Activated T-helper 2 cell treated with anti-CD3 and anti-CD28 coated beads, Interferon-gamma antibody, Interleukin-2, Interleukin-4, amounts not matched to agents 10 μg/mL and 5 μg/mL and 100 μg/mL, durations not matched to agents 14 hours and 24 hours and 36 hours (primary cell): ENCODE measurements around the gene IFT74. TPM values are rescaled to one million over a fixed set of nuclear protein-coding genes. Genes with fewer than 3 reads are reported as not detected.
A peak's percentile ranks its signal among the peaks of the same experiment; 100 is the strongest.

Source experiments
- DNase-seq: peaks from one replicate; pipeline ENCODE4 v3.0.0; 2021; ENCODE audit warnings: low spot score
- H3K27ac Mint-ChIP-seq: one replicate; pipeline ENCODE4 v1.8.0; 2021; ENCODE audit warnings: mixed read lengths
- H3K27me3 Mint-ChIP-seq: one replicate; pipeline ENCODE4 v1.8.0; 2021; ENCODE audit warnings: low read depth, mixed read lengths
- H3K36me3 Mint-ChIP-seq: one replicate; pipeline ENCODE4 v1.8.0; 2021; ENCODE audit warnings: low read depth, mixed read lengths
- H3K4me1 Mint-ChIP-seq: one replicate; pipeline ENCODE4 v1.8.0; 2021; ENCODE audit warnings: low read depth, mixed read lengths
- H3K4me3 Mint-ChIP-seq: one replicate; pipeline ENCODE4 v1.8.0; 2021; ENCODE audit warnings: low read depth, mild to moderate bottlenecking, moderate library complexity, mixed read lengths
- H3K9me3 Mint-ChIP-seq: one replicate; pipeline ENCODE4 v1.8.0; 2021; ENCODE audit warnings: mixed read lengths
- intact Hi-C: fragments of 100-400 bp; cut with micrococcal nuclease; formaldehyde crosslinking; loops from one replicate; pipeline ENCODE4 v1.15.1; 2023
- total RNA-seq: library from RNA; stranded (reverse); gene quantifications from 2 replicates; pipeline ENCODE4 v1.2.3, GENCODE V29; 2022

Gene IFT74
- total RNA-seq, 1 donor from 2014 or later, result 8.3 TPM

DNA sequence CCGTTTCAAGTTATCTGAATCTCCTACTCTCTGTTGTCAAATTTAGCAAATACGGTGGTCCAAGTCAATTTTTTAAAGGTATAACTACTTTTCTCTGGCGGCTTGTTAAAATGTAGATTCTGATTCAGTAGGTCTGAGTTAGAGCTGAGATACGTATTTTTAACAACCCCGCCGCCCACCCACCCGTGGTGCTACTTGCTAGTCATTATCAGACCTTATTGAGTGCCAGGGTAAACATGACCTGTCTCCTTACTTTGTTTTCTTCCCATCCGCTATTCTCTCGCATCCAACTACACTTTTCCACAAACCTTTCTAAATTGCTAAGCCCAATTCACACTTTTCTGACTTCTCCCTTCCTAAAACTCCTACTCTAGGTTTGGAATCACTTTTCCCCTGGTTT lies 8.5 kb upstream of the IFT74 start:
- Mint-ChIP-seq H3K4me3 (peak overlapping the region; percentile 95), H3K4me1 (peaks cover 44% of the 10 kb centered on the region), H3K9me3 (no peaks in the 10 kb centered on the region), H3K36me3 (peaks cover 28% of the 10 kb centered on the region), H3K27ac (peak overlapping the region; percentile 100), H3K27me3 (no peaks in the 10 kb centered on the region)
- DNase-seq, result no peak
- intact Hi-C loops, result loop anchor here (1.0 to 5.0 kb wide), 4 partner anchors 9 to 625 kb away; partner anchors contain the start of genes CAAP1 and IFT74

DNA sequence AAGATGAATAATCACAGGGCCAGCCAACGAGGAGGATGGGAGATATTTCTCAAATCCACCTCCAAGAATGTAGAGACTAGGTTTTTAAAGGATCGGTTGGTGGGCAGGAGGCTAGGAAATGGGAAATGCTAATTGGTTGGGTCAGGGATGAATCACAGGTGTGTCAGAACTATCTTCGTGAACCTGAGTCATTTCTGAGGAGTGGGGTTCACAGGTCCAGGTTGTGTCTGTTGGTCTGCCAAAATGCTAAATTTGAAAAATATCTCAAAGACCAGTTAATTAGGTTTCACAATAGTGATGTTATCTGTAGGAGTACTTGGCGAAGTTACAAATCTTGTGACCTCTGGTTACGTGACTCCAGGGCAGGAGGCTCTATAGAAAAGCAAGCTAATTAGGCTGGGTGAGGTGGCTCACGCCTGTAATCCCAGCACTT lies 6.6 kb upstream of the IFT74 start:
- intact Hi-C loops, result loop anchor here (5.0 kb wide), 1 partner anchor 418 kb away; no protein-coding TSS in a partner anchor
- Mint-ChIP-seq H3K27me3 (no peaks in the 10 kb centered on the region), H3K36me3 (peaks cover 10% of the 10 kb centered on the region), H3K4me1 (peaks cover 36% of the 10 kb centered on the region), H3K4me3 (no peak overlapping the region), H3K9me3 (no peaks in the 10 kb centered on the region), H3K27ac (peak overlapping the region; percentile 7)
- no peak for DNase-seq

DNA sequence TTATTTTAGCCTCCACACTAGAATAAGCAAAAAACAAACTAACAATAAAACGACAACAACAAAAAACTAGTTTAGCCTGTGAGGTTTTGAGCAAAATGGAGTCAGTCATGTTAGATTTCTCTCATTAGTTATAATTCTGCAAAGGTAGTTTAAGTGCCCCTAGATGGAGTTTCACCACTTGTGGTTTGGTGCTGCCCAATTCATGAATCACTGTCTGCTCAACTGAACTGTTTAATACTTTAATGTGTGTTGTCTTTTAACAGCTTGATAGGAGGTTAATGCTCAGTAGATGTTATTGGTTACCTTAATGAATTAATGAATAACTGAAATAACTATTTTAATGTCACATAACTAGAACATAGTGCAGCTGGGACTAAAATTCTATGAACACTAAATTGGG lies 5.7 kb upstream of the IFT74 start:
- intact Hi-C loops, result no loop called here
- H3K4me1 Mint-ChIP-seq, result peaks cover 37% of the 10 kb centered on the region
- H3K27ac Mint-ChIP-seq, result no peak overlapping the region

DNA sequence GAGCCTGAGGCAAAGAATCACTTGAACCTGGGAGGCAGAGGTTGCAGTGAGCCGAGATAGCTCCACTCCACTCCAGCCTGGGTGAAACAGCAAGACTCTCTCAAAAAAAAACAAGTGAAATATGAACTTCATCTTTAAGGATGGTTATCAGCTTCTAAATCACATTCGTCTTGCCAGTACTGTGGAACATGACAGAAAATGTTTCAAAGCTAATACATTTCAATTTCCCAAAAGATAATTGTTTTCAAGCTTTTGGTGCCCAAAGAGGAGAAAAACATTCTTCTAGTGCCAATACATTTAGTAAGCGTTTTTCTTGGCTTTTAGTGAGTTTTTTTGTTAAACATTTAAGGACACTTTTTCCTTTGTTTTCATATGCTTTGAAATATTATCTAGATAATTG lies 4.4 kb upstream of the IFT74 start:
- Mint-ChIP-seq H3K27ac (no peak overlapping the region), H3K9me3 (no peaks in the 10 kb centered on the region), H3K4me3 (no peak overlapping the region), H3K27me3 (no peaks in the 10 kb centered on the region), H3K36me3 (no peaks in the 10 kb centered on the region), H3K4me1 (peaks cover 35% of the 10 kb centered on the region)
- no peak for DNase-seq
- intact Hi-C loops, result no loop called here

More for the DNA sequence above, 5.7 kb upstream of the IFT74 start:
- DNase-seq, result no peak
- Mint-ChIP-seq H3K36me3 (peaks cover 8% of the 10 kb centered on the region), H3K9me3 (no peaks in the 10 kb centered on the region), H3K27me3 (no peaks in the 10 kb centered on the region), H3K4me3 (no peak overlapping the region)

DNA sequence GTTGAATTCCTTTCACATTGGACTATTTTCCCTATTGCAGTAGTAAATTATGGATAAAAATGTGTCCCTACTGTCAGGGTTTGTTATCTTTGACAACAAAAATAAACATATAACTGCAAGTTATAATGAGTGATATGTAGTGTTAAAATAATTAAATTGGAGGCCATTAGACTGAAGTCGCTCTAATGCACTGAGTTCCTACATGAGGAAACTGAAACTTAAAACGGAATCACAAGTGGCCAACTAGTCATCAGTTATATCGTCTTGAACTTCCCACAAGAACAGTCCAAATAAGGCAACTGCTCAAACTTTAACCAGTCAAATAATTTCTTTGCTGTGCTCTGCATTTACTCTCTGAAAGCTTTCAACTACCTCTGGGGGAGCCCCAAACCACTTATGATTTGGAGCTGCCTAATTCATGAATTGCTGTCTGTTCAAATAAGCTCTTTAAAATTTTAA lies 2.1 kb upstream of the IFT74 start:
- DNase-seq, result no peak
- Mint-ChIP-seq H3K27ac (peak overlapping the region; percentile 81), H3K27me3 (no peaks in the 10 kb centered on the region), H3K9me3 (no peaks in the 10 kb centered on the region), H3K4me3 (peak overlapping the region; percentile 62), H3K36me3 (no peaks in the 10 kb centered on the region), H3K4me1 (peaks cover 40% of the 10 kb centered on the region)
- intact Hi-C loops, result no loop called here

DNA sequence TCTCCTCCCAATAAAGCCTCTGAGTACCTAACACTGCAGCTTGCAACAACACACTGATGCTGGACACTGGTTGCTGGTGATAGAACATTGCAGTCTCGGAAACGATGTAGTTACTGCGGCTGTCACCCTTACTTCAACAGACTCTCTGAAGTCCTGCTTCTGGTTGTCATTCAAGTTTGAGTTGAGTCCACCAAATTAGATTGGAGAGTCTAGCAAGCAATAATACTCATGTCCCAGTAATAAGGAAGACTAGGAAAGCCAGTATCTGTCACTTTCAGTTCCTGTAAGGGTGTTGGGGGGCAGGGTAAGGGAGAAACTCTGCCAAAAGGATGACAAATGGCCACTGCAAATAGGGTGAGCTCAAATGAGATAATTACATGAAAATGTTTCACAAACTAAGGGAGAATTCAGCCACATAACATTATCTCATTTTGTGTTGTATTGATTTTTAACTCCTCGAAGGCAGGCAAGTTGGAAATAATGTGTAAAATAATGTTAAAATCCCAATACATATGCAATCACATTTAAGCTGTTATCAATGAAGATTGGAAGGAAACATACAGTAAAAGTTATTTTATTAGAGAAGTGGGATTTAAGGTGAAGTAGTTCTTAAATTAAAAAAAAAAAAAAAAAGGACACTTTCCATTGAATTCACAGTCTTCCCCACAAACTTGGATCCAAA lies 849 bp upstream of the IFT74 start:
- DNase-seq, result no peak
- Mint-ChIP-seq H3K36me3 (no peaks in the 10 kb centered on the region), H3K27me3 (no peaks in the 10 kb centered on the region), H3K27ac (peak overlapping the region; percentile 92), H3K4me3 (peak overlapping the region; percentile 86), H3K4me1 (peaks cover 34% of the 10 kb centered on the region), H3K9me3 (no peaks in the 10 kb centered on the region)
- intact Hi-C loops, result no loop called here

DNA sequence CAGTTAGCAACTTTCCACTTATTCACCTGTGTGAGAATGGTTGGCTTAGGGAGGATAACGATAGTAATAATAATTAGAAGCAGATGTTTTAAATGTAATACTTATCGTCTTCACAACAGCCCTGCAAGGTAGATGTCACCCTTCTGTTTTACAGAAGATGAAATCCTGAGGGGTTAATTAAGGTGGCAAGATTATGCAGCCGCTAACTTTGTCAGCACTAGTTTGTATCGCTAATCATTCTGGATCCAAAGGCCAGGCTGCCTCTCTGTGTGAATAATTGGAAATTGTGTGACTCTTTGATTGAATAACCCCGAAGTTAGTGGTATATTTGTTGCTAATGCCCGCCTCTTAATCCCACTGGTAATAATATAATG lies 635 bp downstream of the IFT74 start:
- H3K9me3 Mint-ChIP-seq, result no peaks in the 10 kb centered on the region
- intact Hi-C loops, result loop anchor here (1.0 kb wide), 2 partner anchors 10 to 65 kb away; partner anchors contain the start of genes CAAP1 and PLAA
- H3K36me3 Mint-ChIP-seq, result peaks cover 5% of the 10 kb centered on the region
- H3K27ac Mint-ChIP-seq, result peak overlapping the region; percentile 92
- no peak for DNase-seq
- H3K4me1 Mint-ChIP-seq, result peaks cover 34% of the 10 kb centered on the region
- H3K27me3 Mint-ChIP-seq, result no peaks in the 10 kb centered on the region
- H3K4me3 Mint-ChIP-seq, result peak overlapping the region; percentile 86

DNA sequence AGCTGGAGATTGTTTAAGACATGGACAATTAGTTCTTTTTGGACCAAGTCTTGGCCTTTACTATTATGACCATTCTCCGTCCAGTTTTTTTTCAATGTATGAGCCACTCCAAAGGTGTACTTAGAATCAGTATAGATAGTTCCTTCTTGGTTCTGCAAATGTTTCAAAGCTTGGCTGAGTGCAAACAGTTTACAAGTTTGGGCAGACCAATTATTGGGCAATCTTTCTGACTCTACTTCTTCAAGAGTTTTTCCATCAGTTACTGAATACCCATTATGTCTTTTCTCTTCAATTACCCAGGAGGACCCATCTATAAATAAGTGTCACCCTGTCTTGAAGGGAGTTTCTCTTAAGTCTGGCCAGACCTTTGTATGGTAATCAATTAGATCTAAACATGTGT lies 15.5 kb downstream of the IFT74 start:
- Mint-ChIP-seq H3K9me3 (peaks cover 8% of the 10 kb centered on the region), H3K4me3 (no peak overlapping the region), H3K36me3 (no peaks in the 10 kb centered on the region), H3K27ac (no peak overlapping the region), H3K27me3 (no peaks in the 10 kb centered on the region), H3K4me1 (no peaks in the 10 kb centered on the region)
- no peak for DNase-seq
- intact Hi-C loops, result no loop called here

DNA sequence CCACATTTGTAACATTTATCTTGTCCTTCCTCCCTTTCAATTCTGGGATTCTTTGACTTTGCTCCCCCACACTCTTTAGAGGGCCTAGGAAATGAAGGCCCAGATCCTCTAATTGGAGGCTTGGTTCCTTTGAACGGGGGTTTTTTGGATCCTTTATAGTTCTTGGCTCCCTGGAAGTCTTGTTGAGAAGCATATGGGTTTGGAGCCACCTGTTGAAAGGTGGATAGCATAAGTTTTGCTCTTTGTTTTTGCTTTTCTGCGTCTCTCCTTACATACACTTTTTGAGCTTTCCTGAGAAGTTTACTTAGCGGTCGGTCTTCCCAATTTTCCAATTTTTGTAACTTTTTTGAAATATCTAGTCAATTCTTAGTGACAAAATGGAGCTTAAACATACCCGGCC lies 17.8 kb downstream of the IFT74 start:
- Mint-ChIP-seq H3K4me1 (no peaks in the 10 kb centered on the region), H3K36me3 (no peaks in the 10 kb centered on the region), H3K27ac (no peak overlapping the region), H3K4me3 (no peak overlapping the region), H3K27me3 (no peaks in the 10 kb centered on the region), H3K9me3 (peaks cover 8% of the 10 kb centered on the region)
- DNase-seq, result no peak
- intact Hi-C loops, result no loop called here

DNA sequence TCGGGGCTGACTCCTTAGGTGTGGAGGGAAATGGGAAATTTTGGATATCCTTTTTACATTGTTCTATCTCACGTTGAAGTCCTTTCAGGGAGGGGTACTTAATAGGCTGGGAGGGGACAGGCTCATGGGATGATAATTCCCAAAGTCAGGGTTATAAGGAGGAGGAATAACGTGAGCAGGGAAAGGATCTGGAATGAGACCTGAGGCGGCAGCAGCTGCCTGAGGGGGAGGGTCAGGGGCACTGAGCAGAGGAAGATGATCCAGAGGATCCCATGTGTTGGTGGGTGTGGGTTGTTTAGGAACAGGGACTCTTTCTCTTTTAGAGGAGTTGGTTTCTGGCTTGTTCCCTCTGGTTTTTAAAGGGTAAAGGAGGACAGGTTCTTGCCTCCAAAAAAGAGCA lies 18.7 kb downstream of the IFT74 start:
- Mint-ChIP-seq H3K9me3 (peaks cover 2% of the 10 kb centered on the region), H3K27me3 (no peaks in the 10 kb centered on the region), H3K4me1 (no peaks in the 10 kb centered on the region), H3K27ac (no peak overlapping the region), H3K36me3 (no peaks in the 10 kb centered on the region), H3K4me3 (no peak overlapping the region)
- DNase-seq, result no peak
- intact Hi-C loops, result loop anchor here (1.0 kb wide), 1 partner anchor 231 kb away; no protein-coding TSS in a partner anchor

DNA sequence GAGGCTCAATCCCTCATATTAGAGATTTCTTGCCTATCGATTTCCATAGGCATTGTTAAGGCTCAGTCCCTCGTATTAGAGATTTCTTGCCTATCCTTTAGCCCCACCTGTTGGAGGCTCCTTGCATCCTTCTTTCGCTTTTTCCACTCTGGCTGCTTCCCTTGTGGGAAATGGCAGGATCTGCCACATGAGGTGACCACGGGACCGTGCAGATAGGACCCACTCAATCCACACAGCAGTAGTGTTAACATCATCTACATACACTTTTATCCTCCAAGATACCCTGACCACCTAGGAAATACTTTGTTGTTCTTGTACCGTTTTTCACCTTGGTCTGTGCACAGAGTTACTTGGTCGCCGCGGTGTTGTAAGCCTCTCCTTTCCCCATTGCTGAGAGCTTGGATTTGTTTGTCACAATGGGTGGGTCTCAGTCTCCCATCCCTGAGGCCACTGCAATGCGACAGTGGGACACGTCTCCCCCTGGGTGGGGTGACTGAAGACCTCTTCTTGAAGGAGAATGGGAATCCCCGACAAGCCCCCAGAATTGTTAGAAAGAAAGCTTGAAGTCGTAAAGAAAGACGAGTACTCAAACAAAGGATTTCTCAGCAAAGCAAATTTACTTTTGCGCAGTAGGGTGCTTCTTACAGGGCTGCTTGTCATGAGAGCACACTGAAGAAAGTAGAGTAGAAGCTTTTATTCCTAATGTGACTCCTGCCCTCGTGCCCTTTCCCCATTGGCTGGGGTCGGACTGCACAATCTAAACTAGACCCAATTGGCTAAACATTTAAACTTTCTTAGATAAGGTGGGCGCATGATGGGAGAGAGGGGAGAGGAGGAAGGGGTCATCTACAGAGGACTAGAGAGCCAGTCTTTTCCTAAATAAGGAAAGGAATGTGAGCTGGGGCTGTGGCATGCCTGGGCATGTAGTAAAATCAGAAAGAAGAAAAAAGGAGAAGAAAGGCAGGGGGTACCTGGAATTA lies 19.8 kb downstream of the IFT74 start:
- DNase-seq, result no peak

DNA sequence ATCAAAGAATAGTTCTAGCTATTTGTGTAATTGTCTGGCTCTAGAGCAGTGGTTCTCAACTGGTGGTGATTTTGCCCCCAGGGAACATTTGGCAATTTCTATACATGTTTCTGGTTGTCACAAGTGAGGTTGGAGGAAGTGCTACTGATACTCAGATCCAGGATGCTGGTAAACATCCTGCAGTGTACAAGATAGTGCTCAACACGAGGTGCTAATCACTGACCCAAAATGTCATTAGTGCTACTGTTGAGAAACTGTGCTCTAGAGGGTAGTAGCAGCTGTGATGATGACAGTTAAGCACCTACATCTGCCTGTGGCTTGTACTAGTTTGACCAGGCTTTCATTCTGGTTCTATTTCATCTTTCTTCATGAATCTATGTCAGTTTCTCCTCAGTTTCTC lies 27.1 kb downstream of the IFT74 start:
- no peak overlapping the region for H3K4me3 Mint-ChIP-seq
- intact Hi-C loops, result no loop called here
- peaks cover 6% of the 10 kb centered on the region for H3K36me3 Mint-ChIP-seq
- DNase-seq, result no peak
- H3K4me1 Mint-ChIP-seq, result no peaks in the 10 kb centered on the region
- no peaks in the 10 kb centered on the region for H3K9me3 Mint-ChIP-seq
- no peak overlapping the region for H3K27ac Mint-ChIP-seq
- H3K27me3 Mint-ChIP-seq, result no peaks in the 10 kb centered on the region

More for the DNA sequence above, 19.8 kb downstream of the IFT74 start:
- H3K4me1 Mint-ChIP-seq, result no peaks in the 10 kb centered on the region
- H3K27ac Mint-ChIP-seq, result no peak overlapping the region
- intact Hi-C loops, result loop anchor here (1.0 kb wide), 1 partner anchor 232 kb away; no protein-coding TSS in a partner anchor
- H3K27me3 Mint-ChIP-seq, result no peaks in the 10 kb centered on the region
- no peak overlapping the region for H3K4me3 Mint-ChIP-seq
- no peaks in the 10 kb centered on the region for H3K9me3 Mint-ChIP-seq
- no peaks in the 10 kb centered on the region for H3K36me3 Mint-ChIP-seq

DNA sequence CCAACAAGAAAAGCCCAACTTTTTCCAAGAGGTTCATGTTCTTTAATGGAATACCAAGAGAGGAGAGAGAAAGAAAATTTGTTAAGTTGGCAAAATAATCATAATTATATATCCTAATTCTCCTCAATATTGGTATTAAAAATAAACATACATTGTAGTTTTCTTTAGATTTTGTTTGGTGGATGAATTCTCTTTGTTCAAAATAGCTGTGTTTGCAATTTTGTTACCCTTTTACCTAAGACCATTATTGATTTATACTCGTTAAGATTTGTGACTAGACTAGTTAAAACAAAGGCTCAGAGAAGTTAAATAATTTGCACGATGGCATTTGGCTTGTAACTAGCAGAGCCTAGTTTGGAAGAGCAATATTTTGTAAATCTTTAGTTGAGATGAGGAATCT lies 39.6 kb downstream of the IFT74 start:
- H3K9me3 Mint-ChIP-seq, result no peaks in the 10 kb centered on the region
- intact Hi-C loops, result no loop called here
- no peak overlapping the region for H3K27ac Mint-ChIP-seq
- DNase-seq, result no peak
- no peak overlapping the region for H3K4me3 Mint-ChIP-seq
- H3K4me1 Mint-ChIP-seq, result no peaks in the 10 kb centered on the region
- no peaks in the 10 kb centered on the region for H3K27me3 Mint-ChIP-seq
- no peaks in the 10 kb centered on the region for H3K36me3 Mint-ChIP-seq
